Neuronal stem cell (in vitro differentiated cells): ENCODE results near the gene RNF214.
"Not testable (repeated sequence)": the region's sequence is repeated elsewhere in the genome, so short reads cannot be mapped to it uniquely, and the experiment has no call there.

ENCODE experiments used
- DNase-seq: peaks from one replicate; pipeline ENCODE4 v3.0.0-alpha.2; 2013; ENCODE audit warnings: low spot score
- H2AFZ ChIP-seq: one replicate; pipeline ENCODE4 v1.6.1; 2013; ENCODE audit warnings: mild to moderate bottlenecking, low read length, inconsistent platforms
- H2AK5ac ChIP-seq: 2 replicates; pipeline ENCODE4 v1.6.1; 2013; ENCODE audit warnings: low read depth, mild to moderate bottlenecking, inconsistent platforms, low read length, moderate library complexity, mixed read lengths
- H2BK120ac ChIP-seq: 2 replicates; pipeline ENCODE4 v1.6.1; 2013; ENCODE audit warnings: low read depth, mild to moderate bottlenecking, inconsistent platforms, low read length, moderate library complexity, mixed read lengths
- H2BK12ac ChIP-seq: one replicate; pipeline ENCODE4 v1.6.1; 2013; ENCODE audit warnings: low read length, inconsistent platforms
- H2BK15ac ChIP-seq: 2 replicates; pipeline ENCODE4 v1.6.1; 2013; ENCODE audit warnings: mild to moderate bottlenecking, low read length, inconsistent platforms, mixed read lengths
- H2BK5ac ChIP-seq: one replicate; pipeline ENCODE4 v1.6.1; 2013; ENCODE audit warnings: inconsistent platforms, mild to moderate bottlenecking, low read length, moderate library complexity
- H3K14ac ChIP-seq: one replicate; pipeline ENCODE4 v1.6.1; 2013; ENCODE audit warnings: low read length, inconsistent platforms
- H3K18ac ChIP-seq: 2 replicates; pipeline ENCODE4 v1.6.1; 2013; ENCODE audit warnings: low read length, inconsistent platforms
- H3K23ac ChIP-seq: 2 replicates; pipeline ENCODE4 v1.6.1; 2013; ENCODE audit warnings: low read depth, mild to moderate bottlenecking, mixed read lengths, low read length, inconsistent platforms; ENCODE audit not compliant: poor library complexity
- H3K27ac ChIP-seq: replicated peaks from 3 replicates; pipeline ENCODE4 v1.5.1; 2013; ENCODE audit warnings: low read length, inconsistent platforms
- H3K27me3 ChIP-seq, 3 experiments: 2 replicates each; pipeline ENCODE4 v1.6.1; 2013; ENCODE audit warnings: low read length in 3 of 3, mild to moderate bottlenecking in 2 of 3, inconsistent platforms in 1 of 3, low read depth in 1 of 3, mixed read lengths in 1 of 3, moderate library complexity in 1 of 3; ENCODE audit not compliant: control insufficient read depth in 3 of 3, insufficient read depth in 3 of 3
- H3K36me3 ChIP-seq, 2 donors: replicated peaks in 1 of 2; 2 replicates each; pipeline ENCODE4 v1.6.1; 2013; ENCODE audit warnings: low read length in 2 of 2; ENCODE audit not compliant: control insufficient read depth in 2 of 2, insufficient read depth in 2 of 2
- H3K4ac ChIP-seq: 2 replicates; pipeline ENCODE4 v1.6.1; 2013; ENCODE audit warnings: inconsistent platforms, mild to moderate bottlenecking, low read length, moderate library complexity
- H3K4me1 ChIP-seq, 2 donors: 1 replicate in 1 of 2; 2 replicates in 1 of 2; pipeline ENCODE4 v1.6.1; 2013; ENCODE audit warnings: low read length in 2 of 2, low read depth in 1 of 2; ENCODE audit not compliant: control insufficient read depth in 2 of 2, insufficient read depth in 1 of 2
- H3K4me2 ChIP-seq: one replicate; pipeline ENCODE4 v1.6.1; 2013; ENCODE audit warnings: mild to moderate bottlenecking, low read length, inconsistent platforms; ENCODE audit not compliant: insufficient read depth, poor library complexity, severe bottlenecking
- H3K4me3 ChIP-seq, 2 donors: 2 replicates each; pipeline ENCODE4 v1.5.1; 2013; ENCODE audit warnings: low read length in 2 of 2, mild to moderate bottlenecking in 2 of 2, inconsistent platforms in 1 of 2, moderate library complexity in 1 of 2
- H3K79me1 ChIP-seq: one replicate; pipeline ENCODE4 v1.6.1; 2013; ENCODE audit warnings: low read depth, mild to moderate bottlenecking, inconsistent platforms, low read length, moderate library complexity
- H3K9ac ChIP-seq: one replicate; pipeline ENCODE4 v1.6.1; 2013; ENCODE audit warnings: mild to moderate bottlenecking, low read depth, low read length, inconsistent platforms; ENCODE audit not compliant: poor library complexity
- H3K9me3 ChIP-seq, 2 donors: replicated peaks in 1 of 2; 2 replicates each; pipeline versions ENCODE3 to v1.6.1; 2013; ENCODE audit warnings: low read length in 2 of 2, mild to moderate bottlenecking in 2 of 2, inconsistent platforms in 1 of 2, low read depth in 1 of 2, mixed read lengths in 1 of 2, moderate library complexity in 1 of 2; ENCODE audit not compliant: control insufficient read depth in 2 of 2, insufficient read depth in 1 of 2
- H4K8ac ChIP-seq: one replicate; pipeline ENCODE4 v1.6.1; 2013; ENCODE audit warnings: low read depth, mild to moderate bottlenecking, inconsistent platforms, low read length, moderate library complexity
- H4K91ac ChIP-seq: one replicate; pipeline ENCODE4 v1.6.1; 2013; ENCODE audit warnings: low read length, low read depth, mild to moderate bottlenecking, inconsistent platforms; ENCODE audit not compliant: poor library complexity
- WGBS, 2 donors: extraction: QIAGEN DNeasy Blood & Tissue Kit; methylation state at CpG; one replicate each; pipeline ENCODE4 v1.1.7; 2013; ENCODE audit warnings: missing lambda C conversion rate in 2 of 2, mixed read lengths in 1 of 2; ENCODE audit not compliant: insufficient read length in 2 of 2, insufficient replicate concordance in 1 of 2; ENCODE audit errors: extremely low coverage in 2 of 2; 5-methylcytosine and 5-hydroxymethylcytosine counted together

Gene RNF214

DNA sequence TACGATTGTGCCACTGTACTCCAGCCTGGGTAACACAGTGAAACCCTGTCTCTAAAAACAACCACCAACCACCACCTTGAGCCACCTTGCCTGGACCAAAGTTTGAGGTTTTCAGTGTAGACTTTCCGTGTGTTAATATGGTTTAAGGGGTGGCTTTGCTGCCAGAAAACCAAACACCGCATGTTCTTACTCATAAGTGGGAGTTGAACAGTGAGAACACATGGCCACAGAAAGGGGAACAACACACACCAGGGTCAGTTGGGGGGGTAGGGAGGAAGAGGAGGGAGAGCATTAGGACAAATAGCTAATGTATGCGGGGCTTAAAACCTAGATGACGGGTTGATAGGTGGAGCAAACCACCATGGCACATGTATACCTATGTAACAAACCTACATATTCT is 39.7 kb downstream of the RNF214 start:
- not testable (repeated sequence) for DNase-seq, H3K4ac ChIP-seq, H3K4me2 ChIP-seq, H4K8ac ChIP-seq, H3K4me1 ChIP-seq, H3K23ac ChIP-seq, H3K79me1 ChIP-seq, H3K18ac ChIP-seq, H2BK15ac ChIP-seq, H2BK120ac ChIP-seq, H2AFZ ChIP-seq, H3K9me3 ChIP-seq, H3K27ac ChIP-seq, H3K9ac ChIP-seq, H3K4me3 ChIP-seq, H3K14ac ChIP-seq, H4K91ac ChIP-seq, H3K27me3 ChIP-seq, H2AK5ac ChIP-seq, H2BK5ac ChIP-seq, H2BK12ac ChIP-seq
- peaks cover 2 to 61% of the 10 kb centered on the region in 2 donors for H3K36me3 ChIP-seq
- WGBS, 2 donors, result no CpG with 5 or more reads among the region's 5 CpGs

DNA sequence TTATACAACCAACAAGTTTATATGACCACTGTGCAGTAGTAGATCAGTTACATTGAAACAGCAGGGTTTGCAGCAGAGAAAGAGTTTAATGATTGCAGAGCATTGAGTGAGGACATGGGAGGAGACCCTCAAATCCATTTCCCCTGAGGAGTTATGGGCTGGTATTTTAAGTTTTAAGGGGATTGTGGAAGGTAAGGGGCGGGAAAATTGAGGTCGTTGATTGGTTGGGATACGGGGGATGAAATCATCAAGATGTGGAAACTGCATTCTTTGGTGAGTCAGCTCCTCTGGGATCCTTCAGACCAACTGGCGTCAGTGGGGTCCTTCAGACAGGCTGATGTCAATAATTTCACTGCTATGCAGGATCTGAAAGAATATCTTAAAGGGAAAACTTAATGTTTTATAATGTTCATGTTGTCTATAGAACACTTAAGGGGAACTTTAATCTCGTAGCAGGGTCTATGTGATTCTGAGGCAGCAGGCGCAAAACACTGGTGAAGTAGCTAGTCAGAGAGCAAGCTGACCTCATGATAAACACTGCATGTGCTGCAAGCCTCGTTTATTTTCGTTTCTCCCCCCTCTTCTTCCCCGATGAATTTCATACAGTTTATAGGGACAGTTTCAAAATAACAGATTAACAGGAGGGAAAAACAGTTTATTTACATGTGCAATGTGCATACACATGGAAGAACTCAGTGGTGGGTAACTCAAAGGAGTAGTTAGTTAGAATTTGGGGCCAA is 41.2 kb downstream of the RNF214 start:
- H4K8ac ChIP-seq, result no peak overlapping the region
- H3K27ac ChIP-seq, result no peak overlapping the region
- H3K4me2 ChIP-seq, result no peak overlapping the region
- no peak overlapping the region for H2BK12ac ChIP-seq
- no peak for DNase-seq
- no peak overlapping the region for H3K14ac ChIP-seq
- H3K27me3 ChIP-seq, result no peaks in the 10 kb centered on the region
- no peak overlapping the region for H2AK5ac ChIP-seq
- no peak overlapping the region for H3K18ac ChIP-seq
- H2BK15ac ChIP-seq, result no peak overlapping the region
- no peaks in the 10 kb centered on the region for H3K79me1 ChIP-seq
- no peak overlapping the region for H2BK120ac ChIP-seq
- H2AFZ ChIP-seq, result no peak overlapping the region
- H3K9me3 ChIP-seq, result peaks cover 0 to 6% of the 10 kb centered on the region in 2 donors
- no peaks in the 10 kb centered on the region for H3K4me1 ChIP-seq
- H3K4me3 ChIP-seq, result no peak overlapping the region
- H4K91ac ChIP-seq, result no peak overlapping the region
- WGBS, 2 donors, result 100% methylated on average over 3 of the region's 9 CpGs; no CpG with 5 or more reads in 1 of the 2 donors
- no peak overlapping the region for H3K9ac ChIP-seq
- peaks cover 2 to 60% of the 10 kb centered on the region in 2 donors for H3K36me3 ChIP-seq
- no peak overlapping the region for H3K23ac ChIP-seq
- no peak overlapping the region for H3K4ac ChIP-seq
- H2BK5ac ChIP-seq, result no peak overlapping the region

DNA sequence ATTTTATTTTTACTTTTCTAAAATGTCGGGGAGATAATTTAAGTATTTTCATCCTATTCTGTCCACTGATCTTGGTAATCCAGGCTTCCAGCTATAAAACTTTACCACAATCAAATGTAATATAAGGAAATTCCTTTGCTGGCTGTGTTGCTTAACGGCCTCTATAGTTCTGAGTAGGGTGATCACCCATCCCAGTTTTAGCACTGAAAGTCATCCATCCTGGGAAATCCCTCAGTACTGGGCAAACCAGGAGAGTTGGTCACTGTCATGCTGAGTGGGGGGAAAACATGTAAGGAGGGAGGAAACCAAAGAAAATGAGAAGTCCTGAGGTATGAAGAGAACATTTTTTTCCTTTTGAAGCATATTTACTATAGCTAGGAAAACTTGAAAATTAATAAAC is 45.9 kb downstream of the RNF214 start:
- no peak overlapping the region for H2BK5ac ChIP-seq
- H3K4me1 ChIP-seq, result no peaks in the 10 kb centered on the region
- no peak overlapping the region for H2BK15ac ChIP-seq
- DNase-seq, result no peak
- H3K4ac ChIP-seq, result no peak overlapping the region
- H2AK5ac ChIP-seq, result no peak overlapping the region
- H3K27me3 ChIP-seq, result no peaks in the 10 kb centered on the region
- H3K79me1 ChIP-seq, result peaks cover 2% of the 10 kb centered on the region
- H3K23ac ChIP-seq, result no peak overlapping the region
- H2AFZ ChIP-seq, result no peak overlapping the region
- H3K9ac ChIP-seq, result no peak overlapping the region
- no peak overlapping the region for H2BK12ac ChIP-seq
- no peak overlapping the region for H3K27ac ChIP-seq
- no CpG with 5 or more reads among the region's 2 CpGs for WGBS, 2 donors
- no peak overlapping the region for H3K14ac ChIP-seq
- no peak overlapping the region for H4K8ac ChIP-seq
- no peaks in the 10 kb centered on the region for H3K9me3 ChIP-seq
- no peak overlapping the region for H3K4me2 ChIP-seq
- no peak overlapping the region for H4K91ac ChIP-seq
- peaks cover 15 to 72% of the 10 kb centered on the region in 2 donors for H3K36me3 ChIP-seq
- no peak overlapping the region for H3K4me3 ChIP-seq
- H2BK120ac ChIP-seq, result no peak overlapping the region
- H3K18ac ChIP-seq, result no peak overlapping the region

DNA sequence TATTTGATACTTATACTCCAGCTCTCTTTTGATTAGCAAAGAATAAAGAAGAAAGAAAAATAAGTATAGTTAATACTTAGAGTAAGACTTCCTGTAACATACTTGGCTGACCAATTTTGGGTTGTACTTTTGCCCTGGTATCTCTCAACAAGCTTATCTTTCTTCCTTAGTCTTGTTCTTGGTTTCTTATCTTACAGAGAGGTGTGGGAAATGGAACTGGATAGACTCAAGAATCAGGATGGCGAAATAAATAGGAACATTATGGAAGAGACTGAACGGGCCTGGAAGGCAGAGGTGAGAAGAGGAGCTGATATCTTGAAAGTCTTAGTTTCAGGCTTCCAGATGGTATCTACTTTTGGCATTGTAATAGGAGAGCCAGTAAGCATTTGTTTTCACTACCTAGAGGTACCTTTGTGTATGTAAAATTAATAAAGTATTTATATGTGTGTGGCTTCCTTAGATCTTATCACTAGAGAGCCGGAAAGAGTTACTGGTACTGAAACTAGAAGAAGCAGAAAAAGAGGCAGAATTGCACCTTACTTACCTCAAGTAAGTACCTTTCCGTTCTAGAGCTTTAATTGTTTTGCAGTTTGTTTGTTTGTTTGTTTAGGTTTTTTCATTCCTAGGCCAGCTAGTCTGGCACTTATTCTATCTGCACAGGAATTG is 47.4 kb downstream of the RNF214 start:
- no peak overlapping the region for H2BK15ac ChIP-seq
- H3K27me3 ChIP-seq, result no peaks in the 10 kb centered on the region
- H2BK120ac ChIP-seq, result no peak overlapping the region
- H3K27ac ChIP-seq, result no peak overlapping the region
- no peak overlapping the region for H4K8ac ChIP-seq
- H3K4me3 ChIP-seq, result no peak overlapping the region
- no peak overlapping the region for H2AK5ac ChIP-seq
- no CpG with 5 or more reads among the region's 4 CpGs for WGBS, 2 donors
- no peak for DNase-seq
- no peak overlapping the region for H3K23ac ChIP-seq
- H3K14ac ChIP-seq, result no peak overlapping the region
- H2BK12ac ChIP-seq, result no peak overlapping the region
- no peak overlapping the region for H3K4me2 ChIP-seq
- H4K91ac ChIP-seq, result no peak overlapping the region
- peaks cover 2% of the 10 kb centered on the region for H3K79me1 ChIP-seq
- H3K4ac ChIP-seq, result no peak overlapping the region
- no peak overlapping the region for H2BK5ac ChIP-seq
- no peak overlapping the region for H3K9ac ChIP-seq
- no peaks in the 10 kb centered on the region for H3K9me3 ChIP-seq
- no peak overlapping the region for H3K18ac ChIP-seq
- H3K4me1 ChIP-seq, result no peaks in the 10 kb centered on the region
- no peak overlapping the region for H2AFZ ChIP-seq
- H3K36me3 ChIP-seq, result peaks cover 22 to 79% of the 10 kb centered on the region in 2 donors
